T-helper 17 cell (primary cell): ENCODE data around the gene EMX2. TPM values are rescaled to one million over a fixed set of nuclear protein-coding genes. Genes with fewer than 3 reads are reported as not detected.
A peak's percentile ranks its signal among the peaks of the same experiment; 100 is the strongest.

ENCODE experiments used
- ATAC-seq: fragments of 150-1000 bp; cut with Tn5 transposase; 2 replicates; pipeline ENCODE4 v1.10.0; 2021; ENCODE audit warnings: mild to moderate bottlenecking, moderate library complexity
- DNase-seq, 3 donors: peaks; one replicate each; pipeline versions ENCODE4 v3.0.0 to v3.0.0-alpha.2; 2020 to 2021
- H3K9me3 ChIP-seq: one replicate; pipeline ENCODE4 v1.7.0; 2013; ENCODE audit warnings: low read length, mild to moderate bottlenecking; ENCODE audit not compliant: control insufficient read depth, poor library complexity, severe bottlenecking
- H3K27ac Mint-ChIP-seq: one replicate; pipeline ENCODE4 v1.8.0; 2022; ENCODE audit warnings: mild to moderate bottlenecking, moderate library complexity, mixed read lengths
- H3K27me3 Mint-ChIP-seq: one replicate; pipeline ENCODE4 v1.8.0; 2022; ENCODE audit warnings: mixed read lengths
- H3K36me3 Mint-ChIP-seq: one replicate; pipeline ENCODE4 v1.8.0; 2022; ENCODE audit warnings: low read depth, mixed read lengths
- H3K4me1 Mint-ChIP-seq: one replicate; pipeline ENCODE4 v1.8.0; 2022; ENCODE audit warnings: mild to moderate bottlenecking, mixed read lengths
- H3K4me3 Mint-ChIP-seq: one replicate; pipeline ENCODE4 v1.8.0; 2022; ENCODE audit warnings: mild to moderate bottlenecking, moderate library complexity, mixed read lengths
- total RNA-seq, 4 donors: library from RNA in 2 of 4; stranded (reverse) in 2 of 4; gene quantifications; one replicate each; pipeline ENCODE4 v1.2.3 and lab custom pipeline; 2022 to 2026

EMX2 gene
- total RNA-seq, 2 donors from 2014 or later = not detected

DNA sequence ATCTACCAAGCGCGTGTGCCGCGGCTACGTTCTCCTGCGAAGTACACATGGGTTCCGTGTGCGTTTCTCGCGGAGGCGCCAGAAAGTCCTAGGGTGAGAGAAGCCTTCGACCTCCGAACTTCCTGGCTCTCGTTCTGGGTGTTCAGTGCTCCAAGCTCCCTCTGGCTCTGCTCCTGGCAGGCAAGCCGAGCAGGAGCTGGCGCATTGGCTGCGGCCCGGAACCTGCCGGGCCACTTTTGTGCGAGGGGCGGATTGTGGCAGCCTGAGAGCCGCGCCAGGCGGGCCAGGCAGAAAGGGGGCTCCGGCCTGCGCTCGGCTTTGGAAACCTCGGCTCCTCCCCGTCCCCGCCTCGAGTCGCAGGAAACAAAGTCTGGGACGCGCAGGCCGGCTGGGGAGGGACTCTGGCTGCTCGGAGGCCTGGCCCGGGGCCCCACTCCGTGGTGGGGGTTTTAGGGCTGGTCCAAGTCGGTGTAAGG, 9.6 kb downstream of the EMX2 start:
- Mint-ChIP-seq H3K27me3 (peaks cover 94% of the 10 kb centered on the region), H3K36me3 (peaks cover 16% of the 10 kb centered on the region), H3K4me1 (peaks cover 21% of the 10 kb centered on the region), H3K4me3 (no peak overlapping the region), H3K27ac (no peak overlapping the region)
- DNase-seq = no peak
- H3K9me3 ChIP-seq = no peaks in the 10 kb centered on the region
- no peak for ATAC-seq

- Mint-ChIP-seq H3K4me3 (no peak overlapping the region), H3K27me3 (peaks cover 89% of the 10 kb centered on the region), H3K36me3 (peaks cover 14% of the 10 kb centered on the region), H3K27ac (no peak overlapping the region), H3K4me1 (peaks cover 16% of the 10 kb centered on the region)
- ATAC-seq (no peak), DNase-seq (no peak)
- H3K9me3 ChIP-seq = no peaks in the 10 kb centered on the region
These were observed 10.2 kb downstream of the EMX2 start for GRCh38 chr10:117552701-117553141.

GRCh38 chr10:117553142-117553814, 10.7 kb downstream of the EMX2 start:
- Mint-ChIP-seq H3K27me3 (peaks cover 85% of the 10 kb centered on the region), H3K4me1 (peaks cover 12% of the 10 kb centered on the region), H3K4me3 (no peak overlapping the region), H3K27ac (no peak overlapping the region), H3K36me3 (peaks cover 10% of the 10 kb centered on the region)
- ATAC-seq = no peak
- no peaks in the 10 kb centered on the region for H3K9me3 ChIP-seq
- DNase-seq = no peak

GRCh38 chr10:117553815-117554172, 11.2 kb downstream of the EMX2 start:
- Mint-ChIP-seq H3K27me3 (peaks cover 85% of the 10 kb centered on the region), H3K4me3 (peak overlapping the region; percentile 52), H3K36me3 (peaks cover 9% of the 10 kb centered on the region), H3K4me1 (peaks cover 11% of the 10 kb centered on the region), H3K27ac (no peak overlapping the region)
- ATAC-seq (no peak), DNase-seq (no peak)
- no peaks in the 10 kb centered on the region for H3K9me3 ChIP-seq

DNA sequence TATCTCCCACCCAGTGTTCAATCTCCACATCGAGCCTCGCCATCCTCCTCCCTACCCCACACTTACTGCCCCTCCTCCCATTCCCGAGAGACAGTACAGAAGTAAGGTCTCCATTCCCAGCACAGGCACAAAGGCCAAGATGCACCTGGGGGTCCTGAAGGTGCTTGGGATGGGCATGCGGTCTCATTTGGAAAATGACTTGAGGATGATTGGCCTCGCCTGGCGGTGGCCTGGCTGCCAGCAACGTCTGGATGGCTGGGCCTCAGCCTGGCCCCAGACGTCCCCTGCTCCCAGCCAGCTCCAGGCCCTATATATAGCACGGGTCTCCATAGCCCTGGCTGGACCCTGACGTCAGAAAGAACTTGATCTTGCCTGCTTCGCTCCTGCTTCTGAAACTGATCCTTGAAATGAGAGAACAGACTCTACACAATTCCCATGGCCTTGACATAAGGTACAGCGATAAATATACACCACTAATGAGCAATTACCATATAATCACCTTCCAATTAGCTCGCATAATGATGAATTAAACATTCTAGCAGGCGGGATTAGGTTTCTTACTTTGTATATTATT, 11.8 kb downstream of the EMX2 start:
- Mint-ChIP-seq H3K27me3 (peaks cover 81% of the 10 kb centered on the region), H3K36me3 (peaks cover 9% of the 10 kb centered on the region), H3K27ac (no peak overlapping the region), H3K4me3 (no peak overlapping the region), H3K4me1 (peaks cover 11% of the 10 kb centered on the region)
- ATAC-seq = no peak
- no peak for DNase-seq
- H3K9me3 ChIP-seq = no peaks in the 10 kb centered on the region

DNA sequence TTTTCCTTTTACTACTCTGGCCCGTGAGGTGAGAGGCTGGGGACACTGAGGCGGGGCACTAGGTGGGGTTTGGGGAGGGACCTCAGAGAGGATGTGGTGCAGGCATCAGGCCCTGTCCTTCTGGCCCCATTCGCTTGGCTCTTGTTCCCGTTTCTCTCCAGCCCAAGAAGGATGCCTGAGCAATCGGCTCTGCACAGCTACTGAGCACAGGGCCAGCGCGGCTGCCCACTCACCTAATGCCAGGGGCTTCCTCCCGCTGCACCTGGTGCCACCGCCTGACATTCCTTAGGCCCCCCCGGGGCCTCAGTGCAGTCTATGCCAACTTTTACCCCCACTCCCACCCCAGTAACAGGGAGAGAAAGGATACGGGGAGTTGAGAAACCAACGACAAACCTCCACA, 12.5 kb downstream of the EMX2 start:
- H3K36me3 Mint-ChIP-seq = peaks cover 9% of the 10 kb centered on the region
- peaks cover 74% of the 10 kb centered on the region for H3K27me3 Mint-ChIP-seq
- no peak for ATAC-seq

GRCh38 chr10:117555863-117556262, 13.3 kb downstream of the EMX2 start:
- Mint-ChIP-seq H3K36me3 (peaks cover 9% of the 10 kb centered on the region), H3K27me3 (peaks cover 66% of the 10 kb centered on the region), H3K4me1 (peaks cover 11% of the 10 kb centered on the region), H3K4me3 (no peak overlapping the region), H3K27ac (no peak overlapping the region)
- DNase-seq (no peak), ATAC-seq (no peak)
- no peaks in the 10 kb centered on the region for H3K9me3 ChIP-seq

More for the DNA sequence above, 12.5 kb downstream of the EMX2 start:
- H3K9me3 ChIP-seq = no peaks in the 10 kb centered on the region
- no peak overlapping the region for H3K27ac Mint-ChIP-seq
- peaks cover 11% of the 10 kb centered on the region for H3K4me1 Mint-ChIP-seq
- no peak for DNase-seq
- H3K4me3 Mint-ChIP-seq = no peak overlapping the region

- DNase-seq (no peak), ATAC-seq (no peak)
- H3K9me3 ChIP-seq = no peaks in the 10 kb centered on the region
- Mint-ChIP-seq H3K27me3 (peaks cover 61% of the 10 kb centered on the region), H3K36me3 (peaks cover 9% of the 10 kb centered on the region), H3K4me1 (peaks cover 11% of the 10 kb centered on the region), H3K4me3 (no peak overlapping the region), H3K27ac (no peak overlapping the region)
These were observed 13.8 kb downstream of the EMX2 start for GRCh38 chr10:117556356-117556755.

DNA sequence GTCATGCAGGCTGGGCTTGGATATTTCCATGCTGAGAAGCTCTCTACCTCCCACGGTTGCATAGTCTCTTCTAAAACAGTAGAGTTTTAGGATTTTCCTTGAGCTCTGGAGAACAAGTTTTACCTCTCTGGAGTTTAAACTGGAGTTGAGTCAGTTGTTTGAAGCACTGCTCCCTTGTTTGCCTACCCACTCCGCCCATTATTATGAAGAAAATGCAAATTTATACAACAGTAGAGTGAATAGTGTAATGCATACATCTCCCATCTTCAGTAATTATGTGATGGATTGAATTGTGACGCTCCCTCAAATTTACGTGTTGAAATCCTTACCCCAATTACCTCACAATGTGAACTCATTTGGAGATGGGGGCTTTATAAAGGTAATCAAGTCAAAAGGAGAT, 17.2 kb downstream of the EMX2 start:
- Mint-ChIP-seq H3K27me3 (peaks cover 40% of the 10 kb centered on the region), H3K36me3 (no peaks in the 10 kb centered on the region), H3K4me3 (no peak overlapping the region), H3K27ac (no peak overlapping the region), H3K4me1 (no peaks in the 10 kb centered on the region)
- no peak for ATAC-seq
- no peaks in the 10 kb centered on the region for H3K9me3 ChIP-seq
- no peak for DNase-seq

GRCh38 chr10:117560942-117561341, 18.4 kb downstream of the EMX2 start:
- H3K4me3 Mint-ChIP-seq = no peak overlapping the region
- no peaks in the 10 kb centered on the region for H3K36me3 Mint-ChIP-seq
- ATAC-seq = no peak
- H3K9me3 ChIP-seq = no peaks in the 10 kb centered on the region
- no peaks in the 10 kb centered on the region for H3K4me1 Mint-ChIP-seq
- H3K27me3 Mint-ChIP-seq = peaks cover 34% of the 10 kb centered on the region
- no peak overlapping the region for H3K27ac Mint-ChIP-seq
- DNase-seq = no peak

- DNase-seq (no peak), ATAC-seq (no peak)
- Mint-ChIP-seq H3K36me3 (no peaks in the 10 kb centered on the region), H3K27ac (no peak overlapping the region), H3K4me1 (no peaks in the 10 kb centered on the region), H3K4me3 (no peak overlapping the region), H3K27me3 (peaks cover 22% of the 10 kb centered on the region)
- H3K9me3 ChIP-seq = no peaks in the 10 kb centered on the region
These were observed 19.7 kb downstream of the EMX2 start for GRCh38 chr10:117562220-117562619.

DNA sequence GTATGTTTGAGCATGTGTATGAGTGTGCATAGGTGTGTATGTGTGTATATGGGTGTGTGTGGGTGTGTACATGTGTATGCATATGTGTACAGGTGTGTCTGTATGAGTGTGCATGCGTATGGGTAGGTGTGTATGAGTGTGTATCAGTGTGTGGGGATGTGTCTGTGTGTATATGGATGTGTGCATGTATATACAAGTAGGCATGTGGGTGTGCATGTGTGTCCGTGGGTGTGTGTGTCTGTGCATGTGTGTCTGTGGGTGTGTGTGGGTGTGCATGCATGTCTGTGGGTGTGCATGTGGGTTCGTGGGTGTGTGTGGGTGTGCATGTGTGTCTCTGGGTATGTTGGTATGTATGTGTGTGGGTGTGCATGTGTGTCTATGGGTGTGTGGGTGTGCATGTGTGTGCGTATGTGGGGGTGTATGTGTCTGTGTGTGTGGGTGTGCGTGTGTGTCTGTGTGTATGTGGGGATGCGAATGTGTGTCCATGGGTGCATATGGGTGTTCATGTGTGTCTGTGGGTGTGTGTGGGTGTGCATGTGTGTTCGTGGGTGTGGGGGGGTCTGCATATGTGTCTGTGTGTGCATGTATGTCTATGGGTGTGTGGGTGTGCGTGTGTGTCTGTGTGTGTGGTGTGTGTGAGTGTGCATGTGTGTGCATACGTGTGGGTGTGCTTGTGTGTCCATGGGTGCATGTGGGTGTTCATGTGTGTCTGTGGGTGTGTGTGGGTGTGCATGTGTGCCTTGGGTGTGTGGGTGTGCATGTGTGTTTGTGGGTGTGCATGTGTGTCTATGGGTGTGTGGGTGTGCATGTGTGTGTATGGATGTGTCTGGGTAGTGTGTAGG, 20.6 kb downstream of the EMX2 start:
- H3K27me3 Mint-ChIP-seq = peaks cover 29% of the 10 kb centered on the region
- no peak overlapping the region for H3K4me3 Mint-ChIP-seq
- ATAC-seq (no peak), DNase-seq (no peak)
- H3K9me3 ChIP-seq = no peaks in the 10 kb centered on the region
- H3K4me1 Mint-ChIP-seq = no peaks in the 10 kb centered on the region
- no peak overlapping the region for H3K27ac Mint-ChIP-seq
- H3K36me3 Mint-ChIP-seq = no peaks in the 10 kb centered on the region

DNA sequence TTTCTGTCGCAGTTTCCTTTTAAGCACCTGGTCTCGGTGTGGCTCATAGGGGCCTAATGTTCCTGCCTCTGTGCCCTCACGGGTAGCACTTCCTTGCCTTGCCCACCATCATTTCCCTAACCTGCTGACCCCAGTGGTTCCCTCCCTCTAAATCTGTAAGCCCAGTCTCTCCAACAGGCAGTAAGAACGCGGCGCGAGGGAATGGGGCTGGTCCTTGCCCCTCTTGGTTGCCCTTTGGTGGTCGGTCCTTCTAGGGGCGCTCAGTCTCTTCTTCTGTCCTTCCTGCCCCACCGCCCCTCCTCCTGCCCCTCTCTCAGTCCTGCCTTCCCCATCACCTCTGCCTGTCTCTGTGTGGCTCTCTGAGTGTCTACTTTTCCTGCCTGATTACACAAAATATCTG, 21.2 kb downstream of the EMX2 start:
- Mint-ChIP-seq H3K27me3 (peaks cover 29% of the 10 kb centered on the region), H3K4me1 (no peaks in the 10 kb centered on the region), H3K27ac (no peak overlapping the region), H3K36me3 (no peaks in the 10 kb centered on the region), H3K4me3 (no peak overlapping the region)
- DNase-seq (no peak), ATAC-seq (no peak)
- no peaks in the 10 kb centered on the region for H3K9me3 ChIP-seq
